ENCODE results near the gene CCDC61.

GRCh38 chr19:46022431-46023310 lies 27.4 kb downstream of the CCDC61 start, which contains the start of gene PGLYRP1:
- TF ChIP-seq CTCF (IDR thresholded peaks at IDR 0.05; ENCODE audit: low read length): no peak
- no peak for TF ChIP-seq EZH2 (IDR thresholded peaks at IDR 0.05; ENCODE audit: borderline replicate concordance, low read length)
